SJCRH30 (cell line): ENCODE results near the gene ZFR. TPM values are rescaled to one million over a fixed set of nuclear protein-coding genes. Genes with fewer than 3 reads are reported as not detected.
"Not testable (repeated sequence)": the region's sequence is repeated elsewhere in the genome, so short reads cannot be mapped to it uniquely, and the experiment has no call there.

Experiments
- DNase-seq, 2 experiments: peaks; one replicate each; pipeline ENCODE4 v3.0.0-alpha.2; 2015 to 2020
- H3K27ac ChIP-seq: fragments of 250-450 bp; sonication (Bioruptor Pico); 2 replicates; pipeline ENCODE4 v1.5.1; 2020; ENCODE audit warnings: mild to moderate bottlenecking, moderate library complexity
- H3K27me3 ChIP-seq: fragments of 250-450 bp; sonication (Bioruptor Pico); 2 replicates; pipeline ENCODE4 v1.5.1; 2020; ENCODE audit warnings: mild to moderate bottlenecking, moderate library complexity
- H3K36me3 ChIP-seq: fragments of 250-450 bp; sonication (Bioruptor Pico); 2 replicates; pipeline ENCODE4 v1.5.1; 2020; ENCODE audit warnings: mild to moderate bottlenecking, moderate library complexity
- H3K4me1 ChIP-seq: fragments of 250-450 bp; sonication (Bioruptor Pico); 2 replicates; pipeline ENCODE4 v1.5.1; 2020; ENCODE audit warnings: mild to moderate bottlenecking, moderate library complexity
- H3K4me3 ChIP-seq: fragments of 250-450 bp; sonication (Bioruptor Pico); 2 replicates; pipeline ENCODE4 v1.5.1; 2020; ENCODE audit warnings: mild to moderate bottlenecking, moderate library complexity
- H3K9me3 ChIP-seq: fragments of 250-450 bp; sonication (Bioruptor Pico); replicated peaks from 2 replicates; pipeline ENCODE4 v1.5.1; 2020; ENCODE audit warnings: mild to moderate bottlenecking, moderate library complexity
- total RNA-seq: library from RNA; depleted of rRNA; stranded (reverse); fragments of >200 nt; shearing (Covaris generic); gene quantifications from 2 replicates; pipeline ENCODE4 v1.2.3, GENCODE V29; 2014

ZFR gene
- total RNA-seq, 1 experiment from 2014 or later = 136 TPM

- Histone ChIP-seq H3K9me3 (no peaks in the 10 kb centered on the region), H3K4me3 (no peak overlapping the region), H3K36me3 (peaks cover 77% of the 10 kb centered on the region), H3K4me1 (no peaks in the 10 kb centered on the region), H3K27me3 (no peaks in the 10 kb centered on the region), H3K27ac (no peak overlapping the region)
- DNase-seq = no peak
These were observed 65.6 kb downstream of the ZFR start for GRCh38 chr5:32378966-32379365.

GRCh38 chr5:32369542-32370155, 74.9 kb downstream of the ZFR start:
- Histone ChIP-seq H3K27ac (no peak overlapping the region), H3K4me1 (no peaks in the 10 kb centered on the region; the same call in 1 of the 2 replicates), H3K9me3 (no peaks in the 10 kb centered on the region), H3K27me3 (no peaks in the 10 kb centered on the region), H3K4me3 (no peak overlapping the region), H3K36me3 (peaks cover 69% of the 10 kb centered on the region)
- no peak for DNase-seq

- H3K27ac ChIP-seq = no peak overlapping the region
- H3K9me3 ChIP-seq = no peaks in the 10 kb centered on the region
- H3K27me3 ChIP-seq = no peaks in the 10 kb centered on the region
- H3K4me3 ChIP-seq = no peak overlapping the region
- H3K36me3 ChIP-seq = peaks cover 66% of the 10 kb centered on the region
- H3K4me1 ChIP-seq = no peaks in the 10 kb centered on the region; the same call in 1 of the 2 replicates
- DNase-seq = no peak
These were observed 75.5 kb downstream of the ZFR start for GRCh38 chr5:32369032-32369431.

DNA sequence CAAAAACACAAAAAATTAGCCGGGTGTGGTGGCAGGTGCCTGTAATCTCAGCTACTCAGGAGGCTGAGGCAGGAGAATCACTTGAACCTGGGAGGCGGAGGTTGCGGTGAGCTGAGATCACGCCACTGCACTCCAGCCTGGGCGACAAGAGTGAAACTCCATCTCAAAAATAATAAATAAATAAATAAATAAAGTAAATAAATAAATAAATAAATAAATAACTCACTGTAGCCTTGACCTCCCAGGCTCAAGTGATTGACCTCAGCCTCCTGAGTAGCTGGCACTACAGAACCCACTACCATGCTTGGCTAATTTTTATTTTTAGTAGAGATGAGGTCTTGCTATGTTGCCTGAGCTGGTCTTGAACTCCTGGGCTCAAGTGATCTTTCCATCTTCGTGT, 77.3 kb downstream of the ZFR start:
- peaks cover 70% of the 10 kb centered on the region for H3K36me3 ChIP-seq
- not testable (repeated sequence) for H3K27ac ChIP-seq, H3K4me1 ChIP-seq

GRCh38 chr5:32365623-32366022, 78.9 kb downstream of the ZFR start:
- no peak overlapping the region for H3K4me3 ChIP-seq
- H3K9me3 ChIP-seq = no peaks in the 10 kb centered on the region
- no peak for DNase-seq
- H3K27me3 ChIP-seq = no peaks in the 10 kb centered on the region
- H3K27ac ChIP-seq = no peak overlapping the region
- no peaks in the 10 kb centered on the region for H3K4me1 ChIP-seq
- peaks cover 66% of the 10 kb centered on the region for H3K36me3 ChIP-seq

More for the DNA sequence above, 77.3 kb downstream of the ZFR start:
- not testable (repeated sequence) for DNase-seq, H3K27me3 ChIP-seq, H3K9me3 ChIP-seq, H3K4me3 ChIP-seq

- H3K36me3 ChIP-seq = peaks cover 71% of the 10 kb centered on the region
These were observed 81.5 kb downstream of the ZFR start for GRCh38 chr5:32363030-32363429.

GRCh38 chr5:32362527-32362926, 82.0 kb downstream of the ZFR start:
- H3K9me3 ChIP-seq = no peaks in the 10 kb centered on the region
- H3K4me3 ChIP-seq = no peak overlapping the region
- DNase-seq = no peak
- H3K36me3 ChIP-seq = peaks cover 71% of the 10 kb centered on the region
- no peaks in the 10 kb centered on the region for H3K27me3 ChIP-seq
- no peaks in the 10 kb centered on the region for H3K4me1 ChIP-seq
- H3K27ac ChIP-seq = no peak overlapping the region

More at GRCh38 chr5:32363030-32363429, 81.5 kb downstream of the ZFR start:
- Histone ChIP-seq H3K27me3 (no peaks in the 10 kb centered on the region), H3K9me3 (no peaks in the 10 kb centered on the region), H3K27ac (no peak overlapping the region), H3K4me1 (no peaks in the 10 kb centered on the region), H3K4me3 (no peak overlapping the region)
- no peak for DNase-seq

- Histone ChIP-seq H3K27ac (no peak overlapping the region), H3K4me1 (no peaks in the 10 kb centered on the region), H3K36me3 (peaks cover 73% of the 10 kb centered on the region), H3K4me3 (no peak overlapping the region), H3K27me3 (no peaks in the 10 kb centered on the region), H3K9me3 (no peaks in the 10 kb centered on the region)
- no peak for DNase-seq
These were observed 83.6 kb downstream of the ZFR start for GRCh38 chr5:32360906-32361305.

DNA sequence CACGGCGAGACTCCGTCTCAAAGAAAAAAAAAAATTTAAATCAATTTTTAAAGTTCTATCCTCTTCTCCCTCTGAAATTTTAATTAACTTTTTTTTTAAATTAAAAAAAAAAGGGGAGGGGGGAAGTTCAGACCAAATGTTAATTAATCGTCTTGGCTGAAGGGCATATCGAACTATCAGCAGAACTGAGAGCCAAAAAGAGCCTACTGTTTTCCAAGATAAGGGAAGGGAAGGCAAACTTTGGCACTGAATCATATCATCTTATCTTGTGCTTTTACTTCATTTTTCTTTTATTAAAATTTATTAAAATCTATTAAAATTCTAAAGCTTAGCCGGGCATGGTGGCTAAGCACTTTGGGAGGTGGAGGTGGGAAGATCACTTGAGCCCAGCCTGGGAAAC, 85.9 kb downstream of the ZFR start:
- DNase-seq = no peak
- Histone ChIP-seq H3K9me3 (no peaks in the 10 kb centered on the region), H3K36me3 (peaks cover 87% of the 10 kb centered on the region), H3K4me1 (no peaks in the 10 kb centered on the region), H3K27ac (no peak overlapping the region), H3K4me3 (no peak overlapping the region), H3K27me3 (no peaks in the 10 kb centered on the region)

DNA sequence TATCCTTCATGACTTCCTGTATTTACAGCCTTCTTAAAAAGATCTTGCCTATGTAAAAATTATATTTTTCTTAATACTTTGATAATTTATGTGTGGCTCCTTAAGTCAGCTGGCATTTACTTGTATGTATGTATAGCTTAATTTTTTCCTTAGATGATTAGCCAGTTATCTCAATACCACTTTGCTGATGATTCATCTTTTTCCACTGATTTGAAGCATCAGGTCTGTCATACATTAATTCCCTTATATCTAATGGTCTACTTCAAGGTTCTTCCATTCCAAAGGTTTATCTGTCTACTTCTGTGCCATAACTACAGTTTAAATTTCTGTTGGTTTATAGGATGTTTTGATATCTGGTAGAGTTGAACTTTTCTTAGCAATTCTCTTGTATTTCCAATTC, 86.9 kb downstream of the ZFR start:
- Histone ChIP-seq H3K27me3 (no peaks in the 10 kb centered on the region), H3K36me3 (peaks cover 84% of the 10 kb centered on the region), H3K9me3 (no peaks in the 10 kb centered on the region), H3K4me3 (no peak overlapping the region), H3K27ac (no peak overlapping the region), H3K4me1 (no peaks in the 10 kb centered on the region)
- DNase-seq = no peak

GRCh38 chr5:32355686-32356085, 88.9 kb downstream of the ZFR start:
- H3K36me3 ChIP-seq = peaks cover 68% of the 10 kb centered on the region
- H3K4me3 ChIP-seq = no peak overlapping the region
- no peaks in the 10 kb centered on the region for H3K27me3 ChIP-seq
- H3K9me3 ChIP-seq = no peaks in the 10 kb centered on the region
- no peaks in the 10 kb centered on the region for H3K4me1 ChIP-seq
- no peak overlapping the region for H3K27ac ChIP-seq
- no peak for DNase-seq

- H3K27ac ChIP-seq = no peak overlapping the region
- no peak overlapping the region for H3K4me3 ChIP-seq
- no peaks in the 10 kb centered on the region for H3K4me1 ChIP-seq
- DNase-seq = no peak
- H3K27me3 ChIP-seq = no peaks in the 10 kb centered on the region
- peaks cover 47% of the 10 kb centered on the region for H3K36me3 ChIP-seq
- no peaks in the 10 kb centered on the region for H3K9me3 ChIP-seq
These were observed 91.1 kb downstream of the ZFR start for GRCh38 chr5:32353420-32353819.

- H3K4me3 ChIP-seq = no peak overlapping the region
These were observed 91.9 kb downstream of the ZFR start for GRCh38 chr5:32352685-32353084.

DNA sequence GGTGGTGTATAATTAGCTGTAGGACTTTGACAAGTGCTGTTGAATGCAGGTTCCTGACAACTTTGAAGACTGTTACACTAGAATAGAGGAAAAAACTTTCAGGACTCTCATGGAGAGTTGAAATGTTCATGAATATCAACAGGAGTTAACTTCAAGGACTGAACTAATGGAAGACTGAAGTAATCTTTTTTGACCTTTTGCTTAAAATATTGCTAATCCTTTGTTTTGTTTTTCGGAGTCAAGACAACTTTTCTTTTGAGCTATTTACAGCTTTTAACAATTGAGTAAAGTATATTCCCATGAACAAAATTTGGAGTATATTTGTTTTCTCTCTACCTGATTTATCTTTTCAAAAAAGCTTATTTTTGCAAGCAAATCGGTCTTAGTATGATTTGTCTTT, 97.7 kb downstream of the ZFR start:
- no peaks in the 10 kb centered on the region for H3K27me3 ChIP-seq
- H3K36me3 ChIP-seq = no peaks in the 10 kb centered on the region
- no peak for DNase-seq
- H3K9me3 ChIP-seq = no peaks in the 10 kb centered on the region
- H3K27ac ChIP-seq = no peak overlapping the region
- H3K4me1 ChIP-seq = no peaks in the 10 kb centered on the region
- no peak overlapping the region for H3K4me3 ChIP-seq

More at GRCh38 chr5:32352685-32353084, 91.9 kb downstream of the ZFR start:
- no peaks in the 10 kb centered on the region for H3K27me3 ChIP-seq
- H3K9me3 ChIP-seq = no peaks in the 10 kb centered on the region
- no peaks in the 10 kb centered on the region for H3K4me1 ChIP-seq
- H3K36me3 ChIP-seq = peaks cover 42% of the 10 kb centered on the region
- no peak for DNase-seq
- no peak overlapping the region for H3K27ac ChIP-seq

GRCh38 chr5:32343058-32343672, 101.4 kb downstream of the ZFR start:
- Histone ChIP-seq H3K9me3 (peaks cover 16% of the 10 kb centered on the region), H3K4me1 (no peaks in the 10 kb centered on the region), H3K4me3 (no peak overlapping the region), H3K27ac (no peak overlapping the region), H3K36me3 (no peaks in the 10 kb centered on the region), H3K27me3 (no peaks in the 10 kb centered on the region)
- DNase-seq = no peak

- H3K4me1 ChIP-seq = no peaks in the 10 kb centered on the region
- no peak overlapping the region for H3K27ac ChIP-seq
- no peak overlapping the region for H3K4me3 ChIP-seq
- H3K36me3 ChIP-seq = no peaks in the 10 kb centered on the region
- no peak for DNase-seq
- H3K27me3 ChIP-seq = no peaks in the 10 kb centered on the region
- H3K9me3 ChIP-seq = peaks cover 16% of the 10 kb centered on the region
These were observed 101.9 kb downstream of the ZFR start for GRCh38 chr5:32342656-32343055.
